GM19035 (cell line): ENCODE results near the gene VOPP1.
A peak's percentile ranks its signal among the peaks of the same experiment; 100 is the strongest.
"Not testable (repeated sequence)": the region's sequence is repeated elsewhere in the genome, so short reads cannot be mapped to it uniquely, and the experiment has no call there.

Source experiments
- ATAC-seq: cut with Tn5 transposase; IDR thresholded peaks from one replicate; pipeline ENCODE4 v1.9.1; 2021; ENCODE audit not compliant: unreplicated experiment

The VOPP1 gene, protein sequence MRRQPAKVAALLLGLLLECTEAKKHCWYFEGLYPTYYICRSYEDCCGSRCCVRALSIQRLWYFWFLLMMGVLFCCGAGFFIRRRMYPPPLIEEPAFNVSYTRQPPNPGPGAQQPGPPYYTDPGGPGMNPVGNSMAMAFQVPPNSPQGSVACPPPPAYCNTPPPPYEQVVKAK

DNA sequence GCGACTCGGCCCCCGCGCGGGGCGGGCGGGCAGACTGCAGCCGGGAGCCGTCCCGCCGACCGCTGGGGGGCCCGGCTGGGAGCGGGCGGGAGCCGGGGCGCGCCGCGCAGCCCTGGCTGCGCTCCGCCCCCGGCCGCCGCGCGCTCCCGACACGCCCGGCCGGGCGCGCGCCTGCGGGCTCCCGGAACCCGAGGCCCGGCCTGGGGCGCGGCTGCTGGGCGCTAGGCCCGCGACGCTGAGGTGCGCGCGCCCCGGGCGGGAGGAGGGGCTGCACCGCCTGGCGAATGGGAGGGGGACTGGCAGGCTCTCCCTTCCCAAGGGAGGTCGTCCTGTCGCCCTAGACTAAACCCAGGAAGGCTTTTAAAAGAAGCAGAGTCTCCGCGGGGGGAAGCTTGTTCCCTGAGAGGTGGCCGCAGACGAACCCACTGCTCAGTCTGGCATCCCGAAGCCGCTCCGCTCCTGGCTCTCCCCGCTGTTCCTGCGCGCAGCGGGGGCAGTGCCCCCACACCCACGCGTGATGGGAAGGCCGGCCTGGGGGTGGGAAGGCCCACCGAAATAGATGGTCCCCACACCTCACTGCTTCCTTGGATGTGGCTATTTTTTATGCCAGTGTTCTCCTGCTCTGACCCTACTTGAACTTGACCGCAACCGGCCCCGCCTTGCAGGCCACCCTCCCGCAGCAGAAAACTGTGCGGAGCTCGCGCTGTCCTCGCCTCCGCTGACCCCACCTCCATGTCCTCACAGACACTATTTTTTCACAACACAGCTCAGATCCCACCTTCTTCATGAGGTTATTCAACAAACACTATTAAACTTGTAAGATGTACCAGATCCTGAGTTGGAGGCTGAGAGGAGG is at the start of gene VOPP1:
TSS of gene VOPP1 (minus strand) at position 125 of the 856 bp plus-strand sequence. CDS start 178 bp downstream, outside the sequence.
- ATAC-seq, result peak; percentile 53

DNA sequence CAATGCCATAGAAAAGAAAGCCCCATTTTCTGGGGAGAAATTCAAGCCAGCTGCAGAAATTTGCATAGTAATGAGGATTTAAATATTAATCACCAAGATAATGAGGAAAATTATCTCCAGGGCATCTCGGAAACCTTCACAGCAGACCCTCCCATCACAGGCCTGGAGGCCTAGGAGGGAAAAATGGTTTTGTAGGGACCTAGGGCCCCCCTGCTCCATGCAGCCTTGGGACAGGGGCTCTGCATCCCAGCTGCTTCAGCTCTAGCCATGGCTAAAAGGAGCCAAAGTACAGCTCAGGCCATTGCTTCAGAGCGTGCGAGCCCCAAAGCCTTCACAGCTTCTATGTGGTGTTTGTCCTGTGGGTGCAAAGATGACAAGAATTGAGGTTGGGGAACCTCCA is 46.6 kb upstream of the VOPP1 start:
- no peak for ATAC-seq

DNA sequence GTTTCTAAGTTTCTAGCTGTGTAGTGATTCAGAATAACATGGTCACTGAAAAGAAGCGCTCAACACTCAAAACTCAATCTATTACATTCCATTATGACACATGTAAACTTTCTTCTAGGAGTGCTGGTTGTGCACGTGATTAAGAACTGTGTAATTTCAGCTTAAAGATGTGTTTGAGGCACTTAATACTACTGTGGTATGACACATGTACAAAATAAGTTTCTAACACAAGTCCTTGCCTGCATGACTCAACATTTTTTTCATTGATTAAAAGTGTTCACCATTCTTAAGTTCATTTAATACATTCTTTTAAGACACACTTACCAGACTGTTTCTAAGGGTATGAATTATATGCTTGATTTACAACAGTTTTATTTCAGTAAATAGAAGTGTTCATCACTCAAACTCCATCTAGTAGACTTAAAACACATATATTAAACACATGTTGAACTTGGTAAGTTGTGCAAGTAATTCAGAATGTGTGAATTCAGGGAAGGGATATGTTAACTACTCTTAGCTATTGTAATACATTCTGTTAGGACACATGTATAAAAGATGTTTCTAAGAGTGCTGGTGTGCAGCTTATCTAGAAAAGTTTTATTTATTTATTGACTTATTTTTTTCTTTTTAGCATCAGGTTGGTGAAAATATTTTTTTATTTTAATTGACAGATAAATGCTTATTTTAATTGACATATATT is 42.2 kb upstream of the VOPP1 start:
- ATAC-seq, result not testable (repeated sequence)

DNA sequence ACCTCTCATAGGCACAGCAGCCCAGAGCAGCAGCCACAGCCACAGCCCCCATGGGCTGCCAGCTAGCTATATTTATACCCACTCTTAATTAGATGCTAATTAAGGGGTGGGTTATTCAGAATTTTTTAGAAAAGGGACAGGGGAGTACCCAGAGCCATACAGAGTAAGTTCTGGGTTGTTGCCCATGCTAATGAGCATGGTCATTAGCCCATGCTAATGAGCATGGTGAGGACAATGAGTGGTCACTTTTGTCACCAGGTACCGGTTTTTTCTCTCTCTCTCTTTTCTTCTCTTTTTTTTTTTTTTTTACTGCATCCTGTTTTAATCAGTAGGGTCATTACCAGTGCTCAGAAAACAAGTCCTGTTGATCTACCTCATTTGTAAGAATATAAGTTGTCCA is 37.4 kb upstream of the VOPP1 start:
- not testable (repeated sequence) for ATAC-seq

DNA sequence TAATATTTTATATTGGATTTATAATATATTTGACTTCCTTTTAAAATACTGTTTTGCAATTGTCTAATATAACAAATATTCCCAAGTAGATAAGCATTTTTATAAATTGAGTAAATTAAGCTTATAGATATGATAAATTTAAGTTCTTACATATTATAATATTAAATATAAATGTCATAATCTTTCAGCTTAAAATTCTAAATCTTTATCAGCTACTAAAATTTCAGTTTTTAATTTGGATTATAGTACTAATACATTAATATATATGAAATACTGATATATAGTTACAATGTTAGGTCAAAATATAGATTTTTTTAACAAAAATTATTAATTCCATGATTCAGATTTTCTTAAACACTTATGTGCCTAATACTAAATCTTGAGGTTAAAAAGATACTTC is 33.4 kb upstream of the VOPP1 start:
- ATAC-seq, result not testable (repeated sequence)

DNA sequence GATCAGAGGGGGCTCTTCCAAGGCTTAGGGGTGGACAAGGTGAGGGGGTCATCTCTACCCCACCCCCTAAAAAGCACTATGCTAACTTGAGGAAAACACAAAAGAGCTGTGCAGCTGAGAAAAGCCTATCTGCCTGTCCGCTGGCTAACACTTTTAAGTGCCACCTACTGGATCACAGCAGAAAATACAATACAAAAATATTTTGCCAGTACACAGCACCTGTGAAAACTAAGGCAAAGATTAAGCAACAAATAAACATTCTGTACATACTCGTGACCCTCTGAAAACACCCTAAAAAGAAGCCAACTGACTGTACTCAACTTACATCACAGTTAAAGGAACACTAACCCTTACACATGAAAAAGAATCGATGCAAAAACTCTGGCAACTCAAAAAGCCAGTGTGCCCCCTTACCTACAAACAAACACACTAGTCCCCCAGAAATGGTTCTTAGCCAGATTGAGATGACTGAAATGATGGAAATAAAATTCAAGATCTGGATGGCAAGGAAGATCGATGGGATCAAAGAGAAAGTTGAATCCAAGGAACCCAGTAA is 25.7 kb upstream of the VOPP1 start:
- not testable (repeated sequence) for ATAC-seq

DNA sequence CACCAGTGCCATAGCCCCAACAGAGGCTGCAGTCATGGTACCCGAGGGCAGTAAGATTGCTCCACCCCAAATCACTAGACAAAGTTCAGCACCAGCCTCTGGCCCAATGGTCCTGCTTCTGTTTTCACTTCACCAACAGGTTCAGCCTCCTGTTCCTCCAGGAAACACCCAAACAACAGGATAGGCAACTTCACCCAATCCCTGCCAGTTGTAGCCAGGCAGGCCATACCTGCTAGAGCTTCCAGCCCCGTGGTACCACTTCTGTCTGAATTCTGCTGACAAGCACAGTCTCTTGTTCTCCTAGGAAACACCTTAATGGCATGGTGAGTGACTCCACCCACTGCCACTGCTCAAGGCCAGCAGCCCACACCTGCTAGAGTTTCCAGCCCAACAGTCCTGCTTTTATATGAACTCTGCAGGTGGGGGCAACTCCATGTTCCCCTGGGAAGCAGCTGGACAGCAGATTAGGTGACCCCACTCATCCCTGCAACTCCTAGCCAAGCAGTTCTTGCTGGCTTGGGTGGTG is 25.0 kb upstream of the VOPP1 start:
- ATAC-seq, result not testable (repeated sequence)

DNA sequence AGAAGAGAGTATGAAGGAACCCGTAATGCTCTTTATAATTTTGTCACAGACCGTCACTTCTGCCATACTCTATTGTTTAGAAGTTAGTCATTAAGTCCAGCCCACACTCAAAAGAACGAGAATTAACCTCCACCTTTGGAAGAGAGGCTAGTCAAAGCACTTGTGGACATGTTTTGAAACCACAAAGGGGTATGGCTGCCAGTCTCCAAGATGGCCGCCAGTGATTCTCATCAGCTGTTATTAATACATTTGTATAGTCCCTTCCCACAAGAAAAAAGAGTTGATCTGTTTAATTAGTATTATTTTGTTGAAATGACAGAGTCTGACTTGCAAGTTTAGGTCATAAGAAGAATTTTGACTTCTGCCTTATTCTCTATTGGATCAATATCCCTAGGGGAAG is 23.2 kb upstream of the VOPP1 start:
- ATAC-seq, result no peak

DNA sequence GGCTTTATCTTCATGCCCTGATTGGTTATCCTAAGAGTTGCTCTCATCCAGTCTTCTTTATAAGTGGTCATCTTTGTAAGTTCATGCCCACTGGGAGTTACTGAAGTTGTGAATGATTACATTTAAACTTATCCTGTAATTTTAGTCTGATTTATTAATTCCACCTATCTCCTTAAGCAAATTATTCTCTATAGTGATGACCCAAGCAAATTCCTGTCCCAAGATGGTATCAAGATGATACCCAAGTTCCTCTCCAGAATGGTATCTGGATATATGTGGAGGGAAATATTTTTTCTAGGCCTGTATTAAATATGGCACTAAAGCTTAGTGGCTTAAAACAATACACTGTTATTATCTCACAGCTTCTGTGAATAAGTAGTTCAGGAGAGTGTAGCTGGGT is 22.6 kb upstream of the VOPP1 start:
- no peak for ATAC-seq

DNA sequence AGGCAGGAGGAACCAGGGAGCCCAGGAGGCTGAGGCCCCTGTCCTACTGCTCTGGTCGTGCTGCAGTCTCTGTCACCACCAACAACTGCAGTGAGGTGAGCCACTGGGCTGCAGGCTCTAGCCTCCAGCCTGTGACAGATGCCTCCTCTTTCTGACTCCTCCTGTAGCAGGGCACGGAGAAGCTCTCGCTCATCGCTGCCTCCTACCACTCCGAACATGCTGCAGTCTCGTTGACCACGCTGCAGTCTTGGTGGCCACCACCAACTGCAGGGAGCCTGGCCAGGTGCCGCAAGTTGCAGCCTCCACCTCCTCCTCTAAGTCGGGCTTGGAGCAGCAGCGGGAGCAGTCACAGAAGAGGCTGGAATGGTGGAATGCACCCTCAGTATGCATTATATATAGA is 22.1 kb upstream of the VOPP1 start:
- no peak for ATAC-seq

DNA sequence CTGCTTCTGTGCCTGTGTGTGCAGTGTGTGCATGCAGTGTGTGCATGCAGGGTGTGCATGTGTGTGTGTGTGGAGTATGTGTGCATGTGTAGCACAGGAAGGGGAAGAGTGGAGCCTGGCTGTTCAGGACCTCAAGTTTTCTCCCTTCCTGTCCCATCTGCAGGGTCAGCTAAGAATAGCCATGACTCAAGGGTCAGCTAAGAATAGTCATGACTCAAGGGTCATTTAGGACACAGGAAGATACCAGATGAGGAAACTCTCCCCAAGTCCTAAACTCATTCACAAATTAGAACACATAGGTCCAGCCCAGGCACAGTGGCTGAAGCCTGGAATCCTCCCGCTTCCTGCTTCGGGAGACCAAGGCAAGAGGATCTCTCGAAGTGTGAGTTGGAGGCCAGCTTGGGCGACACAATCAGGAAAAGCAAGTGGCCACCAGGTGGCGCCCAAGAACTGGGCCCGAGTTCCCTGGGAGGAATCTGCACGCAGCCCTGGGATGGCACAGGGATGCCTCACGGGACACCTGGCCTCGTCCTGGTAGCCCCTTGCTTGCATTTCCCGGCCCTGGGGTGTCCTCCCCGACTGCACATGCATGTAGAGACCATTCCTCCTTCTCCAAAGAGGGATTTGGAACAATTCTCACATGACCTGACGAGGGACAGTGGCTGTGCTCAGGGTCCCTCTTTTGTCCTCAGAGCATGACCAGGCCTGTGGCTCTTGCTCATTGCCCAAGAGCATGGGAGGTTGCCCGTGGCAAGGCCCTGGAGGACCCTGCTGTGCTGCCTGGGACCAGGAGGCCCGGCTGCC is 21.4 kb upstream of the VOPP1 start:
- peak; percentile 52 for ATAC-seq

DNA sequence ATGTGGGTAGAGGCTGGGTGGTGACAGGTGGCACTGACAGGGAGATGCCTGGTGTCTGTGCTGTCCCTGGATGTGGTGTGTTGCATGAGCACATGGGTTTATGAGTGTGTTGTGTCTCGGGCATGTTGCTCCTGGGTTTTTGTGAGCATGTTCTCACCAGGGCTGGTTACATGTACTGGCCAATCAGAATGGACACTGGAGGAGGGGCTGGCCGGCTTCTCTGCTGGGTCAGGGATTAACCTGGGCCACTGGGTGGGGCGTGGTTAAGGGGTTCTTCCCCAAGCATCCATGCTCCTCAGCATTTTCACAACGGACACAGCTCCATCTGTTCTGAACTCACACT is 20.8 kb upstream of the VOPP1 start:
- no peak for ATAC-seq

DNA sequence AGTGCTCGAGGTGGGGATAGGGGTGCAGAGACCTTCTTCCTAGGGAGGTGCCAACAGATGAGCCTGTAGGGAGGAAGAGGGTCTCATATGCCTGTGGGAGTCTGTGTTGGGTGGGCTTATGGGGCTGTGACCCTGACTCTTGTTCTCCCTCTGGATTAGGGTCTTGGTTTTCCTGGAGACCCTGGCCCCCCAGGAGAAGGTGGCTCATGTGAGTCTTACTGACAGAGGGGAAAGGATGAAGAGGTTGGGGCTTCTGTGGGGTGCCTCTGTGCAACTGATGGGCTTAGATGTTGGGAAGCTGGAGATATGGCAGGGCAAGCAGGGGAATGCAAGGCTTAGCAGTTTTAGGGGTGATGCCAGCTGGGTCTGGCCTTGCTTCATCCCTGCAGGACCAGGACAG is 20.2 kb upstream of the VOPP1 start:
- ATAC-seq, result no peak

DNA sequence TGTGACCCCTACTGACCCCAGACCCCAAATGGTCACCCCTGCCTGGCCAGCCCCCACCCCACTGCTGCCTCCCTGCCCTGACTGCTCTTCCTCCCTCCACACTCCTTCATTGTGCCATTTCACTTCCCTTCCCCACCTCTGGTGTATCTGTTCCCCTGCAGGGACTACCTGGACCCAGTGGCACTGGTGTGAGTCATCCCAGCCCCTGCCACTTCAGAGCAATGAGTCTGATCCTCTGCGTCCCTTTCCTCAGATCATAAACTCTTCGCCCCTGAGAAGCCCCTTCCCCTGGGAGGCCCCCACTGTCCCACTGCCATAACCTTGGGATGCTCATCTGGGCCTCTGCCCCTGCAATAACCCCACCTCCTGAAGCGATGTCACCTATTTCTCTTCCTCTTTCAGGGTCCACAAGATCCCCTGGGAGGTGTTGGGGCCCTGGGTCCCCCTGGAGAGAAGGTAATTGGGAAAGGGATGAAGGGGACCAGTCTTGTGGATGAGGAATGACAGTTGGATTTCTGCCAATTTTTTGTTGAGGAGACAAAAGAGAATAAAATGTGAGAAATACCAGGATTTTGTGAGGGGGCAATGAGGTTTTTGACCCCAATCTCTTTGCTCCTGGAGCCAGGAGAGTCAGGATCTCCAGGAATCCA is 19.1 kb upstream of the VOPP1 start:
- no peak for ATAC-seq

DNA sequence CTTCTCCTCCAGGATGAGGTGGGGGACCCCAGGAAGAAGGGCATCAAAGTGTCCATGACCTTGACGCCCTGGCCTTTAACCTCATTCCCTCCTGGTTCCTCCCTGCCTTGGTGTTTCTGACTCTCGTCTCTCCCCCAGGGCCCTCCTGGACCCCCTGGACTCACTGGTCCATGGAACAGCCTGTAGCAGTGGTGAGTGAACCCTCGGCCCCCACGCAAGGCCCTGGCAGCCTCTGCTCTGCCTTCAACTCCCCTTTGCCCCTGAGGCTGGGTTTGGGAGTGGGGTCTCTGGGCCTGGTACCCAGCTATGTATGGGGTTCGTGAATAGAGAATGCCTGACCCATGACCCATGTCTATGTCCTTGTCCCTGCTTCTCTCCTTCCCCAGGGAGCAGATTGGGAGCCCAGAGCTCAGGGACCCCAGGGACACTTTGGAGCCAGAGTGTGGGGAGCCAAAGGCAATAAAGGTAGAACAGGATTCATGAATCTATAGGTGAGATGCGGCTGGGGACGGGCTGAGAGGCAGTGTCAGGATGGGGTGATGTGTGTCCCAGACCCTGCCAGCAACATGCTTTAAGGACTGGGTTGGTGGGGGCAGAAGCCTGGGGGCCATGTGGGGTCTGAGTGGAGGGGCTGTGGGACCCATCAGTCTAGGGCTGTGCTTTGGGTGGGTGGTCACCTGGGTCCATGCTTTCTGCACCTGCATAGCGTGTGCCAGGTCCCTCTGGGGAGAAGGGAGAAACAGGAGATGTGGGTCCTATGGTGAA is 18.4 kb upstream of the VOPP1 start:
- ATAC-seq, result no peak

DNA sequence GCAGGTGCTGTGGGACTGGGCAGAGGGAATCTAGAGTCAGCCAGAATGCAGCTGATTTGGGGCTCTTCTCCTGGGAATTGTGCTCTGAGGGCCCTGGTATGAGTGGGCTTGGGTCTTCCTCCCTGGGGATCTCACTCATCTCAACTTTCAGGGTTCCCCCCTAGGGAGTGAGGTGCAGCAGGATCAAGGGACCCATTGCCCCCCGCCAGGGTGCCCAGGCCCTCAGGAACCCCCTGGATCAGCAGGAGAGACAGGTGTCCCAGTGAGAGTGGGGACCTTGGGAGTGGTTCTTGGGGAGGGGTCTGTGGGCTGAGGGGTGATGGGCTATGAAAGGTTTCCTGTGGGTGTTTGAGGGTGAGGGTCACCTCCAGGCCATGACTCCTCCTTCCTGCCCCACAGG is 17.6 kb upstream of the VOPP1 start:
- no peak for ATAC-seq

DNA sequence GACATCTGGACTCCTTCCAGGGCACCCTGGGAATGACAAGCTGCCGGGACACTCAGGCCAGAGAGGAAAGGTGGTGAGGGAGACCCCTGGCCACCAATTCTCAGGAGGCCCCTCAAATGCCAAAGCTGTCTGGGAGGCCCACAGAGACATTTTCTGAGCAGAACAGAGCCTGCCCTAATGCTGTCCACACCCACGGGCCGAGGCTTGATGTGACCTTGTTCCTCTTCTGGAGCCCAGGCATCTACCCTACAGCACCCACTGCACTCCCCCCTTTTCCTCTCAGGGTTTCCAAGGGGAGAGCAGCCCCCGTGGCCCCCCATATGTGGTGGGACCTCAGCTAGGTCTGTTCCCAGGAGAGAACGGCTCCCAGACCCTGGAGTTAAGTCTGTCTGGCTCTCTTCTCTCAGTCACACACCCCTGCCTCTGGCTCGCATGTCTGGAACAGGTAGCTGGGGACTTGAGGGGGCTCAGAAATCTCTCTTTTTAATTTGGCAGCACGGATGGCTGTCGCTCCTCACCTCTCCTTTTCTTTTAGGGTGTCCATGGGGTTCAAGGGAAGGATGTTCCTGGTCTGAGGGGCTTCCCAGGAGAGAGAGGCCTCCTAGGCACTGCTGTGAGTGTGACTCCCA is 16.8 kb upstream of the VOPP1 start:
- ATAC-seq, result no peak

DNA sequence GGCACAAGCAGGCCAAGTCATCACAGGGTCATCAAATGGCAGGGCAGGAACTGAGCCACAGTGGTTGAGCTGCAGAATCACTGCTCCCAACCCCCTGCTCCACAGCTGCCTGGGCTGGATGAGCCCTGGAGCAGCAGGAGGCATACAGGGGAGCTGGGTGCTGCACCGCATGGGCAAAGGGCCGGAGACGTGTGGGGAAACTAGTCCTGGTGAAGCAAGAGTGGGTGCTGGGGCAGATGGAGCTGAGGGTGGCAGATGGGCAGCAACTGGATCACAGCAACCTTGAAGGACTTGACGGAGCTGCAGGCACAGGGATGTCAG is 16.0 kb upstream of the VOPP1 start:
- no peak for ATAC-seq

DNA sequence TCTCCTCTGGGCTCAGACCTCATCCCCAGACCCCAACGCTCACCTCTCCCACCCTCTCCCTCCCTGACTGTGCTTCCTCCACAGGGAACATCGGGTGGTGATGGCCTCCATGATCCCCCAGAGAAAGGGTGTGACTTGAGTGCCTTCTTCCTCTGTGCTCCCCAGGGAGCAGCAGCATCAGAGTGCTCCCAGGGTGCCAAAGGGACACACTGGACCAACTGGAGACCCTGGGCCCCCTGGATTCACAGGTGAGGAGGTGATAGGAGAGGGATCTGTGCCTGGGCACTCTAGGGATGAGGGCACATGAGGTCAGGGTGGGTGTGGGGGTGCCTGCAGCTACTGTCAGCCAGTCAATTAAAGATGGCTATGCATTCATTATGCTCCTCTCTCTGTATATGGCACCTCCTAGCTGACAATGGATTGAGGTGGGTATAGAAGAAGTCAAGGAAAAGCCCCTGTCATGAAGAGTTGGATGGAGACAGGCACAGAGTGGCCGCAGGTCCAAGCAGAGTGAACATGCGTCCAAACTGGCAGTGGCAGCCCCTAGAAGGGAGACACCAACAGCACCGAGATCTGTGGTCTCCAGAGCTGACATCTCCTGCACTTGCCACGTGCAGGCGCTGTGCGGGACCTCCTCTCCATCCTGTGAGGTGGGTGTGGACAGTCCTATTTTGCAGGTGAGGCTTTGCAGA is 15.5 kb upstream of the VOPP1 start:
- no peak for ATAC-seq
